Measurements from ENCODE around the gene PPP1R14C.

- TF ChIP-seq CTCF (IDR thresholded peaks at IDR 0.05; ENCODE audit: poor library complexity) (no peak), EZH2phosphoT487 (IDR thresholded peaks at IDR 0.05; ENCODE audit: low read depth, severe bottlenecking, unreplicated experiment) (no peak)
Measured at GRCh38 chr6:150212778-150213177, 69.9 kb downstream of the PPP1R14C start.
